SK-N-SH (cell line): ENCODE data around the gene PRKG1.

Experiments used
- CTCF ChIP-seq: fragments of 200-600 bp; sonication (generic); IDR thresholded peaks from 2 replicates; pipeline ENCODE4 v1.6.1; 2017; ENCODE audit warnings: antibody characterized with exemption, mild to moderate bottlenecking, moderate library complexity
- EP300 ChIP-seq, 2 experiments: IDR thresholded peaks; 2 replicates each; pipeline versions ENCODE4 v1.4.0 to v1.6.1; 2012; ENCODE audit warnings: borderline replicate concordance in 1 of 2, low read depth in 1 of 2, low read length in 1 of 2
- REST ChIP-seq: IDR thresholded peaks from 2 replicates; pipeline ENCODE4 v1.6.1; 2012; ENCODE audit warnings: mild to moderate bottlenecking, low read depth, low read length, moderate library complexity
- SIN3A ChIP-seq: IDR thresholded peaks from 2 replicates; pipeline ENCODE4 v1.6.1; 2012; ENCODE audit warnings: low read depth, mild to moderate bottlenecking, low read length, moderate library complexity, borderline replicate concordance

- TF ChIP-seq CTCF = no peak
- no peak for TF ChIP-seq SIN3A
- no peak for TF ChIP-seq REST
- TF ChIP-seq EP300 (IDR thresholded peaks at IDR 0.05; ENCODE audit: borderline replicate concordance in 1 of 2, low read depth in 1 of 2, low read length in 1 of 2) = no peak
Observed at GRCh38 chr10:51800725-51801424, 726.6 kb downstream of the PRKG1 start.
